ENCODE data around the gene TUBG2.

Gene TUBG2

GRCh38 chr17:42669705-42669976 is 10.6 kb downstream of the TUBG2 start:
- TF ChIP-seq EZH2phosphoT487 (IDR thresholded peaks at IDR 0.05; ENCODE audit: low read depth) (no peak), CTCF (IDR thresholded peaks at IDR 0.05; ENCODE audit: low read depth, low read length) (no peak)
- H3K79me2 ChIP-seq (ENCODE audit: low read length), result no peaks in the 10 kb centered on the region
- H3K27ac ChIP-seq (ENCODE audit: low read length), result no peak overlapping the region
- H3K9ac ChIP-seq (ENCODE audit: low read length), result no peak overlapping the region
- H3K36me3 ChIP-seq (replicated peaks; ENCODE audit: low read depth, low read length), result peaks cover 48% of the 10 kb centered on the region
- no peak overlapping the region for H3K4me2 ChIP-seq (ENCODE audit: low read length)
- H2AFZ ChIP-seq (ENCODE audit: low read depth, low read length), result no peak overlapping the region
- H3K27me3 ChIP-seq (ENCODE audit: low read depth, low read length), result no peaks in the 10 kb centered on the region
- H3K9me3 ChIP-seq (ENCODE audit: insufficient read depth, low read length), result no peaks in the 10 kb centered on the region
- peaks cover 16% of the 10 kb centered on the region for H3K4me1 ChIP-seq (ENCODE audit: low read length)
- peaks cover under 1% of the 10 kb centered on the region; the same call in 1 of the 2 replicates for H4K20me1 ChIP-seq (ENCODE audit: insufficient read depth, low read length)
- no peak overlapping the region for H3K4me3 ChIP-seq (ENCODE audit: low read length)

- H3K4me1 ChIP-seq (ENCODE audit: low read length), result peaks cover 21% of the 10 kb centered on the region
- H3K27ac ChIP-seq (ENCODE audit: low read length), result no peak overlapping the region
- TF ChIP-seq EZH2phosphoT487 (IDR thresholded peaks at IDR 0.05; ENCODE audit: low read depth), result no peak
- TF ChIP-seq CTCF (IDR thresholded peaks at IDR 0.05; ENCODE audit: low read depth, low read length), result no peak
- H3K4me3 ChIP-seq (ENCODE audit: low read length), result peak overlapping the region; percentile 62
- H3K4me2 ChIP-seq (ENCODE audit: low read length), result peak overlapping the region; percentile 73
- H3K27me3 ChIP-seq (ENCODE audit: low read depth, low read length), result peaks cover 2% of the 10 kb centered on the region; the same call in 1 of the 2 replicates
- H3K9me3 ChIP-seq (ENCODE audit: insufficient read depth, low read length), result no peaks in the 10 kb centered on the region
- H4K20me1 ChIP-seq (ENCODE audit: insufficient read depth, low read length), result peaks cover 2% of the 10 kb centered on the region; the same call in 1 of the 2 replicates
- peak overlapping the region; percentile 10; the same call in 1 of the 2 replicates for H3K9ac ChIP-seq (ENCODE audit: low read length)
- H3K79me2 ChIP-seq (ENCODE audit: low read length), result peaks cover under 1% of the 10 kb centered on the region; the same call in 1 of the 2 replicates
- no peak overlapping the region for H2AFZ ChIP-seq (ENCODE audit: low read depth, low read length)
- H3K36me3 ChIP-seq (replicated peaks; ENCODE audit: low read depth, low read length), result peaks cover 48% of the 10 kb centered on the region
Measured at GRCh38 chr17:42669977-42670788, 11.1 kb downstream of the TUBG2 start.

- Histone ChIP-seq H3K9ac (ENCODE audit: low read length) (no peak overlapping the region), H2AFZ (ENCODE audit: low read depth, low read length) (no peak overlapping the region), H3K4me3 (ENCODE audit: low read length) (peak overlapping the region; percentile 62), H3K4me2 (ENCODE audit: low read length) (peak overlapping the region; percentile 73), H3K9me3 (ENCODE audit: insufficient read depth, low read length) (no peaks in the 10 kb centered on the region), H3K79me2 (ENCODE audit: low read length) (peaks cover 9% of the 10 kb centered on the region; the same call in 1 of the 2 replicates), H3K27ac (ENCODE audit: low read length) (no peak overlapping the region), H3K27me3 (ENCODE audit: low read depth, low read length) (peaks cover 11% of the 10 kb centered on the region), H3K36me3 (replicated peaks; ENCODE audit: low read depth, low read length) (peaks cover 48% of the 10 kb centered on the region), H4K20me1 (ENCODE audit: insufficient read depth, low read length) (peaks cover 2% of the 10 kb centered on the region; the same call in 1 of the 2 replicates), H3K4me1 (ENCODE audit: low read length) (peaks cover 27% of the 10 kb centered on the region)
- TF ChIP-seq CTCF (IDR thresholded peaks at IDR 0.05; ENCODE audit: low read depth, low read length), result no peak
- no peak for TF ChIP-seq EZH2phosphoT487 (IDR thresholded peaks at IDR 0.05; ENCODE audit: low read depth)
Measured at GRCh38 chr17:42670789-42671657, 11.9 kb downstream of the TUBG2 start.

GRCh38 chr17:42672038-42672437 is 13.0 kb downstream of the TUBG2 start:
- no peak overlapping the region for H3K4me2 ChIP-seq (ENCODE audit: low read length)
- peaks cover 10% of the 10 kb centered on the region; the same call in 1 of the 2 replicates for H3K79me2 ChIP-seq (ENCODE audit: low read length)
- peaks cover 12% of the 10 kb centered on the region for H3K27me3 ChIP-seq (ENCODE audit: low read depth, low read length)
- no peaks in the 10 kb centered on the region for H3K9me3 ChIP-seq (ENCODE audit: insufficient read depth, low read length)
- TF ChIP-seq EZH2phosphoT487 (IDR thresholded peaks at IDR 0.05; ENCODE audit: low read depth) (no peak), CTCF (IDR thresholded peaks at IDR 0.05; ENCODE audit: low read depth, low read length) (no peak)
- peaks cover 42% of the 10 kb centered on the region for H3K36me3 ChIP-seq (replicated peaks; ENCODE audit: low read depth, low read length)
- no peak overlapping the region for H3K9ac ChIP-seq (ENCODE audit: low read length)
- H3K4me1 ChIP-seq (ENCODE audit: low read length), result peaks cover 27% of the 10 kb centered on the region
- no peak overlapping the region for H2AFZ ChIP-seq (ENCODE audit: low read depth, low read length)
- no peak overlapping the region for H3K27ac ChIP-seq (ENCODE audit: low read length)
- no peak overlapping the region for H3K4me3 ChIP-seq (ENCODE audit: low read length)
- H4K20me1 ChIP-seq (ENCODE audit: insufficient read depth, low read length), result peaks cover 2% of the 10 kb centered on the region; the same call in 1 of the 2 replicates

Data from OCI-LY3 (cell line).